Lower leg skin (tissue), 4 donors: ENCODE measurements around the gene CTBP2. TPM values are rescaled to one million over a fixed set of nuclear protein-coding genes. Genes with fewer than 3 reads are reported as not detected.

Source experiments
- DNase-seq, 2 donors: peaks; one replicate each; pipeline ENCODE4 v3.0.0-alpha.2; 2019; ENCODE audit warnings: low spot score in 2 of 2
- H3K4me3 ChIP-seq: fragments of 200-600 bp; sonication (generic); 2 replicates; pipeline ENCODE4 v1.5.1; 2017; ENCODE audit warnings: mild to moderate bottlenecking, low read depth; ENCODE audit not compliant: poor library complexity, severe bottlenecking
- POLR2A ChIP-seq, 2 donors: fragments of 450-650 bp; IDR thresholded peaks; one replicate each; pipeline ENCODE4 v1.6.1; 2016 to 2017; ENCODE audit warnings: antibody characterized with exemption in 2 of 2, mild to moderate bottlenecking in 1 of 2, moderate library complexity in 1 of 2
- WGBS, 2 donors: methylation state at CpG; one replicate each; pipeline ENCODE4 v1.1.5; 2018; 5-methylcytosine and 5-hydroxymethylcytosine counted together
- intact Hi-C: fragments of 100-400 bp; cut with DNase I; formaldehyde crosslinking; loops from one replicate; pipeline ENCODE4 v1.15.0; 2023; ENCODE audit warnings: low total_unique reads
- total RNA-seq, 4 donors: library from RNA; depleted of rRNA; stranded (reverse); fragments of >200 nt; gene quantifications; one replicate each; pipeline ENCODE4 v1.1.0, GENCODE V29; 2016
- TF ChIP-seq, protein P1 (sequence below), 3 donors: fragments of 450-650 bp; IDR thresholded peaks; one replicate each; pipeline ENCODE4 v1.5.1; 2016; ENCODE audit warnings: antibody characterized with exemption in 3 of 3, mild to moderate bottlenecking in 3 of 3, moderate library complexity in 2 of 3

The CTBP2 gene
- total RNA-seq, 4 donors from 2014 or later, result 30.3 to 39.5 (median 32.2) TPM

DNA sequence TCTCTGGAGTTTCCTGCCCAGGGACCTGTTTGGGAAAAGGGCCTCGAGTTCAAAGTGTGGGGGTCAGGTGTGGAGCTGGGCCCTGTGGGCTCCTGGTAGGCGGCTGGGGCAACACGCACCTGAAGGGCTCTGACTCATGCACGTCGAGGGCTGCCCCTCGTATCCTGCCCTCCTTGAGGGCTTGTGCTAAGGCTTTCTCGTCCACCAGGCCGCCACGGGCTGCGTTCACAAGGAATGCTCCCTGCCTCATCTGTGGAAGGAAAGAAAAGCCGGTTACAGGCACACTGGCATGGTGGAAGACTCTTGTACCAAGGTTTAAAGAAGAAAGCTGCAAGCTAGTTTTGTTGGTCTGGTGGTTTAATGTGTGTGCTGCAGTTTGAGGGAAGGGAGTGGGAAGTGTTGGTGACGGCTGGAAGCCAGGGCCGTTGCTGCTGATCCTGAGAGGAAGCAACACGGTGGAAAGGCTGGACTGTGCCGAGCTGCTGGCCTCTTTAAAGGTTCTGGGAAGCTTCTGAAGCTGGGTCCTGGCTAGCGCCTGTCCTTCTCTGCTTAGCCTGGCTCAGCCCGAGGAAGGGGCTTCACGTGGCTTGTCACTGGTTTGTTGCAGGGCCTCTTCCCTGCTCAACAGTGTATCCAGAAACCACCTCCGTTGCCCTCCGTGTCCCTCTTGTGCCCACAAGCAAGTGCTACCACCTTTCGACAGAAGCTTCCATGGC, 166.5 kb downstream of the CTBP2 start:
- TF ChIP-seq, protein P1, sequence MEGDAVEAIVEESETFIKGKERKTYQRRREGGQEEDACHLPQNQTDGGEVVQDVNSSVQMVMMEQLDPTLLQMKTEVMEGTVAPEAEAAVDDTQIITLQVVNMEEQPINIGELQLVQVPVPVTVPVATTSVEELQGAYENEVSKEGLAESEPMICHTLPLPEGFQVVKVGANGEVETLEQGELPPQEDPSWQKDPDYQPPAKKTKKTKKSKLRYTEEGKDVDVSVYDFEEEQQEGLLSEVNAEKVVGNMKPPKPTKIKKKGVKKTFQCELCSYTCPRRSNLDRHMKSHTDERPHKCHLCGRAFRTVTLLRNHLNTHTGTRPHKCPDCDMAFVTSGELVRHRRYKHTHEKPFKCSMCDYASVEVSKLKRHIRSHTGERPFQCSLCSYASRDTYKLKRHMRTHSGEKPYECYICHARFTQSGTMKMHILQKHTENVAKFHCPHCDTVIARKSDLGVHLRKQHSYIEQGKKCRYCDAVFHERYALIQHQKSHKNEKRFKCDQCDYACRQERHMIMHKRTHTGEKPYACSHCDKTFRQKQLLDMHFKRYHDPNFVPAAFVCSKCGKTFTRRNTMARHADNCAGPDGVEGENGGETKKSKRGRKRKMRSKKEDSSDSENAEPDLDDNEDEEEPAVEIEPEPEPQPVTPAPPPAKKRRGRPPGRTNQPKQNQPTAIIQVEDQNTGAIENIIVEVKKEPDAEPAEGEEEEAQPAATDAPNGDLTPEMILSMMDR (IDR thresholded peaks at IDR 0.05), result no peak
- no peak for TF ChIP-seq POLR2A (IDR thresholded peaks at IDR 0.05)
- 86 to 92% methylated on average over 21 of the region's 21 CpGs for WGBS, 2 donors
- H3K4me3 ChIP-seq, result no peak overlapping the region
- DNase-seq, result peak in 1 of 2 donors; percentile 76
- intact Hi-C loops, result no loop called here

DNA sequence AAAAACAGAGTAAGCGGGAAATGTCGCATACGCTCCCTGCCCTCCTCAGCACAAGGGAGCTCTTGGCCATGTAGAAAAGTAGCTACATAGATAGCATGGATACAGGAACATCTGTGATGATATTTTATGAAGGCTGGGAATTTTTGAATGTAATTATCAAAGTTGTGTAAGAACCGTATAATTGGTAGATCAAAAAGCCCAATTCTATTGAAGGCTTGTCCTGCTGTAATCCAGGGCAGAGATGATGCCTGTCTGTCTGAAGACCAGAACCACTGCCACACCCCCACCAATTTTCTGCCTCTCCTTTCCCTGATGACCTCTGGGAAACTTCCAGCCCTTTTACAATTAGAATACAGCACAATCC, 167.0 kb downstream of the CTBP2 start:
- DNase-seq, result no peak
- intact Hi-C loops, result no loop called here
- 96 to 98% methylated on average over 4 of the region's 4 CpGs for WGBS, 2 donors
- H3K4me3 ChIP-seq, result no peak overlapping the region
- no peak for TF ChIP-seq POLR2A (IDR thresholded peaks at IDR 0.05)
- TF ChIP-seq, protein P1 (IDR thresholded peaks at IDR 0.05), result no peak

DNA sequence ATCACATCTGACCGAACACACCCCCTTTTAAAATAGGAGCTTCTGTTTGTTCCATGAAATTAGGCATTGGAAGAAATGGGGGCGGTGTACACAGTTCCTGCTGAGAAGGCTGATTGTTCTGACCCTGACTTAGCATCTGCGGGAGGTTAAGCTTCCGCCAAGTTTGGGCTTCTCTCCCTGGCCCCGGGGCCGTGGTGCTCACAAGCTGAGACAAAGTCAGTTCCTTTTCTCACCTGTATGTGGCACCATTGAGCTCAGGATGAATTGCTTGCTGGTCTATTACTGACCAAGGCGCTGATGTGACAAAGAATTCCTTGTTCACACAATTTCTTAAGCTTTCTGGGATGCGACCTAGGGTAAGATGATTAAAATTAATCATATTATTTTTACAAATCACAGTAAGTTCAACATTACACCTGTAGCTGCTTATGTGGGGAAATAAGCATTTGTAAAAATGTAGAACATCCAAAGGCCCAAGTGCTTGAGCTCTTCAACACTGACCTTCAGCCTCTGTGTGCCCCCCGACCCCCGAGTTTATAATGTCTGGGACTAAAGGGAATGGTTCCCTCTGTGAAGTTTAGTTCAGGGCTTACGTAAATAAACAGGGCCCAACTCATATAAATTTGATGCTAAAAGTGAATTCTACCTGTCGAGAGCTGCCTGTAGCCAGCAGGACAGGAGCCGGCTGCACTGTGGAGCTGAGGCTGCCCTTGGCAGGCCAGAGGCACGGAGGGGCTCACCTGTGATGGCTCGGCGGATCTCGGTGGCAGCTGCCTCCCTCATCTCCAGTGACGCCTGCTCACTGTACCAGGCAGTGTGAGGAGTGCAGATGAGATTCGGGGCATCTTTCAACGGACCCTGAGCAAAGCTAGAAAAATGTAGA, 167.7 kb downstream of the CTBP2 start:
- TF ChIP-seq POLR2A (IDR thresholded peaks at IDR 0.05), result no peak
- TF ChIP-seq, protein P1 (IDR thresholded peaks at IDR 0.05), result peak in 1 of 3 donors; percentile 28
- no peak overlapping the region for H3K4me3 ChIP-seq
- peak in 1 of 2 donors; percentile 76 for DNase-seq
- 66 to 67% methylated on average over 20 of the region's 20 CpGs for WGBS, 2 donors
- intact Hi-C loops, result no loop called here

DNA sequence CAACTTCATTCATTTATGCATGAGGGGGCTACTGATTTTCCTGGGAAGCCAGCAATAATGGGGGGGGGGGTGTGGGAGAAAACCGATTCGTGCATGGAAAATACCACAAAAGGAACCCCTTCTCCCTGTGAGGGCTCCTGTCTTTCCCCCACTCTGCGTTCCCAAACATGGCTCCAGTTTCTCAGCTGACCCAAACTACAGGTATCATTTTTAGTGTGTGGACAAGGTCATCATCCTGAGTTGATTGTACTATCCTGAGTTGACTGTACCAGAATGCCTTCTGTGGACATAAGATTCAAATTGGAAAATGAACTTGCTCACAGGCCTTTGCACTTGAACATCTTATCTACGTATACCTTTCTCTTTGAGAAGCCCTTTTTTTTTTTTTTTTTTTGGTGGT, 168.5 kb downstream of the CTBP2 start:
- no peak overlapping the region for H3K4me3 ChIP-seq
- TF ChIP-seq, protein P1 (IDR thresholded peaks at IDR 0.05), result no peak
- no peak for TF ChIP-seq POLR2A (IDR thresholded peaks at IDR 0.05)
- intact Hi-C loops, result no loop called here
- DNase-seq, result no peak
- WGBS, 2 donors, result 95 to 98% methylated on average over 4 of the region's 4 CpGs

DNA sequence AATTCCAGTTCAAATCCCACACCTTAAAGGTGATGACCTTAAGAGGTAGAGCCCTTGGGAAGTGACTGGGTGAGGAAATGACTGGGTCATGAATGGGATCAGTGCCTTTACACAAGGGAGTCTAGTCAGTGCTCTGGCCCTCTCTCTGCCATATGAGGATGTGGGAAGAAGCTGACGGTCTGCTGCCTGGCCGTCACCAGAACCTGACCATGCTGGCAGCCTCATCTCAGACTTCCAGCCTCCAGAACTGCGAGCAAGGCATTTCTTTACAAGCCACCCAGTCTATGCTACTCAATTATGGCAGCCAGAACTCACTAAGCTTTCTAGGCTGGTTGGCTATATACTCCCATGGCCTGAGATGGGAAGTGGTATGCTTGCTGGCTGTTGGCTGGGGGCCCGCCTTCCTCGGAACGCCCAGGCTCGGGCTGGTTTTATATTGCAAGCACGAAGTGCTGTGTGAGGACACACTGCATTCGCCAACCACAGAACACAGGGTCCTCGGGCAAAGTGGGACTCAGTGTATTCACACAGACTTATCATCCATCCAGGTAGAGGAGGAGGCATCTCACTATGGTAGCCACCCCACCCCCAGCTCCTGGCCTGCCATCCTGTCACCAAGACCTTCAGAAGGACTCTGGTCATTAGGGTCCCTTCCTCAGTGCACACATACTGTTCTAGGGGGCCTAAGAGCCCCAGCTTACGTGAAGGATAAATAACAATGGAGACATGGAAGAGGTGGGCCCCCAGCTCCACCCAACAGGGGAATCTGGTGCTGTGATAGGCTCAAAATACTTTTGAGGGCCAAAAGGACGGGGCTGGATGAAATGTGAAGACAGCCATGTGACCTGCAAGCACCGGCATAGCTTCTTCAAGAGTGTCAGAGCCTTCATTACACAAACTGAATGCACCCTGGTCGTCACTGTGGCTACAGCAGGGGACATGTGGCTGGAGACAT, 169.4 kb downstream of the CTBP2 start:
- no peak for DNase-seq
- 81 to 92% methylated on average over 13 to 14 of the region's 14 CpGs for WGBS, 2 donors
- intact Hi-C loops, result no loop called here
- no peak overlapping the region for H3K4me3 ChIP-seq
- no peak for TF ChIP-seq POLR2A (IDR thresholded peaks at IDR 0.05)
- TF ChIP-seq, protein P1 (IDR thresholded peaks at IDR 0.05), result no peak
